ENCODE results near the gene TMEM82.

GRCh38 chr1:15707239-15707925 lies 34.9 kb upstream of the TMEM82 start:
- TF ChIP-seq CTCF (IDR thresholded peaks at IDR 0.05; ENCODE audit: poor library complexity, severe bottlenecking) (no peak), POLR2AphosphoS5 (IDR thresholded peaks at IDR 0.05) (no peak), EZH2 (IDR thresholded peaks at IDR 0.05; ENCODE audit: borderline replicate concordance, insufficient read depth, low read length, poor library complexity, severe bottlenecking) (no peak), SMC3 (conservative IDR thresholded peaks at IDR 0.05; ENCODE audit: poor library complexity) (no peak), TAF1 (IDR thresholded peaks at IDR 0.05; ENCODE audit: low read depth) (no peak)
